Posterior vena cava (tissue), 2 donors: ENCODE results near the gene ANOS1. TPM values are rescaled to one million over a fixed set of nuclear protein-coding genes. Genes with fewer than 3 reads are reported as not detected.
"Not testable (repeated sequence)": the region's sequence is repeated elsewhere in the genome, so short reads cannot be mapped to it uniquely, and the experiment has no call there.

ENCODE experiments used
- DNase-seq: peaks from one replicate; pipeline ENCODE4 v3.0.0-alpha.2; 2020; ENCODE audit warnings: low spot score
- intact Hi-C, 2 donors: fragments of 100-400 bp; cut with DNase I; formaldehyde crosslinking; loops; one replicate each; pipeline versions ENCODE4 v1.14.1 to v1.14.2; 2022 to 2023
- total RNA-seq, 2 donors: library from RNA; stranded (reverse); fragmentation: NEBNext Ultra II Directional; extraction: Animal tissue kit (Norgen Biotek cat#: 25700); gene quantifications; one replicate each; pipeline ENCODE4 v1.2.1, GENCODE V29; 2021
- donor health status: DM: yes; HTN: yes; CAD: no.
- donor health status: DM: yes; HTN: yes; CAD: no.

ANOS1 gene
- total RNA-seq, 2 donors from 2014 or later, result 0.95 to 3.1 TPM

GRCh38 chrX:8500203-8500602 lies 231.7 kb downstream of the ANOS1 start:
- intact Hi-C loops, result no loop called here

GRCh38 chrX:8495036-8495435 lies 236.9 kb downstream of the ANOS1 start:
- DNase-seq, intact Hi-C loops: not testable (repeated sequence)

More at GRCh38 chrX:8500203-8500602, 231.7 kb downstream of the ANOS1 start:
- DNase-seq, result no peak

- intact Hi-C loops, result no loop called here
- no peak for DNase-seq
These were observed 247.5 kb downstream of the ANOS1 start for GRCh38 chrX:8484360-8484949.

Other genes with a start within 250 kb of the ANOS1 start
- gene FAM9A, start 69.2 kb upstream of the ANOS1 start, total RNA-seq, result not detected